Tibial artery (tissue), 4 donors: ENCODE data around the gene CDH6.

Experiments used
- DNase-seq, 2 donors: peaks; one replicate each; pipeline ENCODE4 v3.0.0-alpha.2; 2019
- H3K27ac ChIP-seq, 2 donors: fragments of 200-600 bp; sonication (generic) in 1 of 2; 1 replicate in 1 of 2; 2 replicates in 1 of 2; pipeline ENCODE4 v1.5.1; 2018 to 2019; ENCODE audit warnings: mild to moderate bottlenecking in 1 of 2
- H3K27me3 ChIP-seq, 2 donors: fragments of 200-600 bp; sonication (generic) in 1 of 2; one replicate each; pipeline versions ENCODE4 v1.5.1 to v1.6.0; 2016 to 2019
- H3K36me3 ChIP-seq, 3 donors: fragments of 200-600 bp; sonication (generic) in 2 of 3; one replicate each; pipeline ENCODE4 v1.5.1; 2016 to 2019; ENCODE audit warnings: mild to moderate bottlenecking in 2 of 3
- H3K4me1 ChIP-seq, 4 donors: fragments of 200-600 bp; sonication (generic) in 2 of 4; 1 replicate in 3 of 4; 2 replicates in 1 of 4; pipeline ENCODE4 v1.5.1; 2016 to 2019
- H3K4me3 ChIP-seq, 2 donors: fragments of 200-600 bp; sonication (generic) in 1 of 2; 1 replicate in 1 of 2; 2 replicates in 1 of 2; pipeline ENCODE4 v1.5.1; 2018 to 2019; ENCODE audit warnings: mild to moderate bottlenecking in 2 of 2
- H3K9me3 ChIP-seq, 3 donors: fragments of 200-600 bp; sonication (generic) in 1 of 3; one replicate each; pipeline ENCODE4 v1.5.1; 2016 to 2019
- intact Hi-C: fragments of 100-400 bp; cut with DNase I; formaldehyde crosslinking; loops from one replicate; pipeline ENCODE4 v1.15.0; 2023; ENCODE audit warnings: low total_unique reads
- TF ChIP-seq, protein P1 (sequence below), 2 experiments: fragments of 200-600 bp in 1 of 2; fragments of 450-650 bp in 1 of 2; IDR thresholded peaks; one replicate each; pipeline ENCODE4 v1.5.1; 2017 to 2019; ENCODE audit warnings: antibody characterized with exemption in 2 of 2, mild to moderate bottlenecking in 1 of 2, moderate library complexity in 1 of 2

The CDH6 gene

DNA sequence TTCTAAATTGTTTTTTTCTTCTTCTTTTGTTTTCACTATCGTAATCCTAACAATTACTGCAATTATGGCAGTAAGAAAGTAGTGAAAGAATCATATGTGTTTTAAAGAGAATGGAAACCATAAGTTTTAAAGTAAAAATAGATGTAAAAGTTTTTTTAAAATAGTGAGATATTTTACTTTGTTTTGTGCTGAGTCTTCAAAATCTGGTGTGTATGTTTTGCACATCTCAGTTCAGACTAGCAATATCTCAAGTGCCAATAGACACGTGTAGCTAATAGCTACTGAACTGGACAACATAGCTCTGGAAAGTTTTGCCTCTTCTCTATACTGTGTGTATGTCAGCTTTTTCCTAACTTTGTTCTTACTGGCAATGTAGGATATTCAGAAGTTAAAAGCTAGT lies 45.0 kb downstream of the CDH6 start:
- intact Hi-C loops = no loop called here
- no peaks in the 10 kb centered on the region for H3K36me3 ChIP-seq
- H3K4me3 ChIP-seq = no peak overlapping the region
- H3K27me3 ChIP-seq = no peaks in the 10 kb centered on the region
- H3K4me1 ChIP-seq = peaks cover 0 to 18% (median 0%) of the 10 kb centered on the region in 4 donors
- H3K9me3 ChIP-seq = no peaks in the 10 kb centered on the region
- TF ChIP-seq, protein P1, sequence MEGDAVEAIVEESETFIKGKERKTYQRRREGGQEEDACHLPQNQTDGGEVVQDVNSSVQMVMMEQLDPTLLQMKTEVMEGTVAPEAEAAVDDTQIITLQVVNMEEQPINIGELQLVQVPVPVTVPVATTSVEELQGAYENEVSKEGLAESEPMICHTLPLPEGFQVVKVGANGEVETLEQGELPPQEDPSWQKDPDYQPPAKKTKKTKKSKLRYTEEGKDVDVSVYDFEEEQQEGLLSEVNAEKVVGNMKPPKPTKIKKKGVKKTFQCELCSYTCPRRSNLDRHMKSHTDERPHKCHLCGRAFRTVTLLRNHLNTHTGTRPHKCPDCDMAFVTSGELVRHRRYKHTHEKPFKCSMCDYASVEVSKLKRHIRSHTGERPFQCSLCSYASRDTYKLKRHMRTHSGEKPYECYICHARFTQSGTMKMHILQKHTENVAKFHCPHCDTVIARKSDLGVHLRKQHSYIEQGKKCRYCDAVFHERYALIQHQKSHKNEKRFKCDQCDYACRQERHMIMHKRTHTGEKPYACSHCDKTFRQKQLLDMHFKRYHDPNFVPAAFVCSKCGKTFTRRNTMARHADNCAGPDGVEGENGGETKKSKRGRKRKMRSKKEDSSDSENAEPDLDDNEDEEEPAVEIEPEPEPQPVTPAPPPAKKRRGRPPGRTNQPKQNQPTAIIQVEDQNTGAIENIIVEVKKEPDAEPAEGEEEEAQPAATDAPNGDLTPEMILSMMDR (IDR thresholded peaks at IDR 0.05) = no peak
- no peak for DNase-seq
- H3K27ac ChIP-seq = no peak overlapping the region

DNA sequence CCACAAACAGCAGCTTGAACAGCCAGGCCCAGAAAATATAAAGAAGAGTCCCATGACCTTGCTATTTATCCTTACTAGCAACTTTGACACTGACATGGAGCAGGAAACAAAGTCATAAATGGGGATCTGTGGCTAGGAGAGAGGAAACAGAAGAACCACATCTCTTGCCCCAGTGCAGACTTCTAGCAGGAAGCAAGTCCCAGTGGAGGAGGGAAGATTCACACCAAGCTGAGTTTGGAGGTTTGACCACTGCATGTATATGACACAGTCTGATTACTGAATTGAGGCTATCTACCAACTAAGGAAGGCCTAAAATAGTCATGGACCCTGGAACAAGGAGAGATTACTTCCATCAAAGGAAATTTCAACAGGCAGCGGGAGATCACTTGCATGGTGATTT lies 51.4 kb downstream of the CDH6 start:
- Histone ChIP-seq H3K27ac (no peak overlapping the region), H3K27me3 (no peaks in the 10 kb centered on the region), H3K4me1 (no peaks in the 10 kb centered on the region), H3K4me3 (no peak overlapping the region), H3K9me3 (no peaks in the 10 kb centered on the region), H3K36me3 (no peaks in the 10 kb centered on the region)
- intact Hi-C loops = no loop called here
- TF ChIP-seq, protein P1 (IDR thresholded peaks at IDR 0.05) = no peak
- no peak for DNase-seq

DNA sequence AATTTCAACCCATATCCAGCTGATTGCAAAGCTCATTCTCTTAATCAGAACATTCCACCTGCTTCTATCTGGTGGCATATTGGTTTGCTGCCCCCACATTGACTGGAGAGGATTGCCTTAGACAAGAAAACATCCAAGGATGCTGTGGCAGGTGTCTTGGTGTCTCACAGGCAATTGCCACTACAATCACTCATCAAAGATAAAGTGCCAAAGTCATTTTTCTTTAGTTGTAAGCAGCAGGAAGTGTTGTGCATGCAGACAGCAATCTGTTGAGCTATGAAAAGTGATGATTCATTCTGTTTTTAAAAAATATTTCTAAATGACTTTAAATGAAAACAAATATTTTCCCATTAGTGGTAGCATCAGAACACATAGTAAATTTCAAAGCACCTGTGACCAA lies 53.9 kb downstream of the CDH6 start:
- no peak for DNase-seq
- Histone ChIP-seq H3K27me3 (no peaks in the 10 kb centered on the region), H3K36me3 (no peaks in the 10 kb centered on the region), H3K4me3 (no peak overlapping the region), H3K9me3 (no peaks in the 10 kb centered on the region), H3K4me1 (no peaks in the 10 kb centered on the region), H3K27ac (no peak overlapping the region)
- TF ChIP-seq, protein P1 (IDR thresholded peaks at IDR 0.05) = no peak
- intact Hi-C loops = no loop called here

DNA sequence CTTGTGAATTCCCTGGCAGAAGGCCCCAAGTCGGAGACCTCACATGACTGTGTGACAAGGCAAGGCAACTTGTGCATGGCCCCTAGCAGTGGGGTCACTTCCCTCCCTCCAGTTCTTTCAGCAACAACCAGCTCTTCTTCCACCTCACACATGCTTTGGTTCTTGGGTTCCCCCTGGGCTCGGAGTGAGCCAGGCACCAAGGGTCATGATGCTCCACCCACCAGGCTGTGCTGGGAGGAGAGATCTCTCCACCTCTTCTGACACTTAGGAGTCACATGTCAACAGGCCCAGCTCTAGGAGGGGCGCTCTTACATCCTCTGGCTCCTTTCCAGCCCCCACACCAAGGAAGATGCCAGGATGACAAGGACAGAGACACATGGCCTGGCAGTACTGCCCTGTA lies 56.7 kb downstream of the CDH6 start:
- Histone ChIP-seq H3K9me3 (no peaks in the 10 kb centered on the region), H3K27ac (no peak overlapping the region), H3K4me1 (no peaks in the 10 kb centered on the region), H3K36me3 (no peaks in the 10 kb centered on the region), H3K4me3 (no peak overlapping the region), H3K27me3 (no peaks in the 10 kb centered on the region)
- TF ChIP-seq, protein P1 (IDR thresholded peaks at IDR 0.05) = no peak
- DNase-seq = peak in 1 of 2 donors; percentile 35
- intact Hi-C loops = loop anchor here (10.0 kb wide), 1 partner anchor 445 kb away; no protein-coding TSS in a partner anchor

DNA sequence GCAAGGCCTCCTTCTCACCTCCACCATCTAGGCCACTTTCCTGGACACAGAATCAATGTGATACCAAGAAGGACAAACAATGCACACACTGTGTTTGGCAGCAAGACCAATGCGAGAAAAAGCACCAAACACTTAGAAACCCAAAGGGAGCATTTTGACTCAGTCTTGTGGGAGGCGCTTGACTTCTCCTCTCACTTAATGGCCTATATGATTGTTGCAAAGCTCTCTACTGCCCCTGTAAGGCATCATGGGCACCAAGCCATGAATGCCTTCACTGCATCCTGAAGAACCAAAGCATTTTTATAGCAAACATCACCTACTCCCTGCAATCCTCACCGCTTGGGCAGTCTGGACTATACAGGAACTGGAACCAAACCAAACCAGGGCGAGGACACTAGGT lies 57.5 kb downstream of the CDH6 start:
- TF ChIP-seq, protein P1 (IDR thresholded peaks at IDR 0.05) = no peak
- no peak for DNase-seq
- no peak overlapping the region for H3K27ac ChIP-seq

DNA sequence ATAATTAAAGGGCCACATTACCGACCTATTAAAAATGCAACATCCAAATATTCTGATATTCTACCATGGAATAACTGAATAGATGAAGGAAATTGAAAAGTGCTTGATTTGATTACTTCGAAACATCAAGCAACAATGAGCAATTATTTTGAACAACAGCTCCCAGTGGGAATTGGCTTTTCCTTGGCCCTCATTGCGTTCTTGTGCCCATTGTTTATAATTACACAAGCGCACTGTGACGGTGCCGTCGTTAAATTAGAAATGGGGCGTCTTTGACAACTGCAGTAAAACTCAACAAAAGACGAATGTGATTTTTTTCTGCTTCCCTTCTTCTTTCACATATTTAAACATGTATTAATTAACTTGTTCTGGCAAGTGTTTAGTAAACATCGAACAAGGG lies 61.6 kb downstream of the CDH6 start:
- H3K27me3 ChIP-seq = no peaks in the 10 kb centered on the region
- TF ChIP-seq, protein P1 (IDR thresholded peaks at IDR 0.05) = no peak
- DNase-seq = no peak
- no peaks in the 10 kb centered on the region for H3K4me1 ChIP-seq
- intact Hi-C loops = loop anchor here (10.0 kb wide), 1 partner anchor 450 kb away; no protein-coding TSS in a partner anchor
- H3K9me3 ChIP-seq = no peaks in the 10 kb centered on the region
- no peak overlapping the region for H3K4me3 ChIP-seq
- no peaks in the 10 kb centered on the region for H3K36me3 ChIP-seq
- no peak overlapping the region for H3K27ac ChIP-seq

More for the DNA sequence above, 57.5 kb downstream of the CDH6 start:
- intact Hi-C loops = loop anchor here (10.0 kb wide), 1 partner anchor 446 kb away; no protein-coding TSS in a partner anchor
- Histone ChIP-seq H3K36me3 (no peaks in the 10 kb centered on the region), H3K4me1 (no peaks in the 10 kb centered on the region), H3K9me3 (no peaks in the 10 kb centered on the region), H3K4me3 (no peak overlapping the region), H3K27me3 (no peaks in the 10 kb centered on the region)
